A673 (cell line): Measurements from ENCODE around the gene CCDC191. TPM values are rescaled to one million over a fixed set of nuclear protein-coding genes. Genes with fewer than 3 reads are reported as not detected.

ENCODE experiments used
- BruUV-seq: library from RNA; stranded (reverse); fragments of 400-500 nt; replicated peaks from 2 replicates; lab custom pipeline; 2021; lab: Mats Ljungman, UMichigan
- CTCF ChIA-PET: fragments of 300-600 bp; sonication (Branson Sonifier 250); formaldehyde crosslinking; loops from one replicate; lab custom pipeline; 2022; ENCODE audit warnings: antibody characterized with exemption; lab: Charles Lee
- POLR2A ChIA-PET: fragments of 300-600 bp; sonication (Branson Sonifier 250); formaldehyde crosslinking; loops from one replicate; lab custom pipeline; 2022; ENCODE audit warnings: antibody characterized with exemption; ENCODE audit not compliant: low non-redundant PET; lab: Charles Lee
- DNase-seq: peaks from one replicate; pipeline ENCODE4 v3.0.0-alpha.2; 2015; ENCODE audit warnings: low spot score
- H3K27ac ChIP-seq: fragments of 200-600 bp; sonication (generic); 2 replicates; pipeline ENCODE4 v1.5.1; 2016; ENCODE audit warnings: mixed run types, low read depth, mild to moderate bottlenecking, mixed read lengths, antibody characterized with exemption, low read length; ENCODE audit not compliant: poor library complexity, severe bottlenecking
- H3K27me3 ChIP-seq: fragments of 200-600 bp; sonication (generic); replicated peaks from 2 replicates; pipeline ENCODE4 v1.6.1; 2017; ENCODE audit warnings: mixed run types, low read depth, mild to moderate bottlenecking, mixed read lengths, antibody characterized with exemption, low read length; ENCODE audit not compliant: insufficient read depth, poor library complexity
- H3K36me3 ChIP-seq: fragments of 200-600 bp; sonication (generic); 2 replicates; pipeline ENCODE4 v1.6.1; 2016; ENCODE audit warnings: mixed run types, mild to moderate bottlenecking, mixed read lengths, antibody characterized with exemption, low read length; ENCODE audit not compliant: insufficient read depth, poor library complexity, severe bottlenecking
- H3K4me1 ChIP-seq: fragments of 200-600 bp; sonication (generic); 2 replicates; pipeline ENCODE4 v1.6.1; 2017; ENCODE audit warnings: mixed run types, mild to moderate bottlenecking, mixed read lengths, antibody characterized with exemption, low read length; ENCODE audit not compliant: insufficient read depth, poor library complexity, severe bottlenecking
- H3K4me3 ChIP-seq: fragments of 200-600 bp; sonication (generic); 2 replicates; pipeline ENCODE4 v1.5.1; 2016; ENCODE audit warnings: low read depth, mixed run types, mild to moderate bottlenecking, mixed read lengths, low read length; ENCODE audit not compliant: poor library complexity, severe bottlenecking
- H3K9me3 ChIP-seq: fragments of 200-600 bp; sonication (generic); 2 replicates; pipeline ENCODE4 v1.6.1; 2016; ENCODE audit warnings: mixed run types, low read depth, mild to moderate bottlenecking, mixed read lengths, antibody characterized with exemption, low read length; ENCODE audit not compliant: poor library complexity, severe bottlenecking
- EZH2 ChIP-seq: fragments of 200-600 bp; sonication (generic); IDR thresholded peaks from 2 replicates; pipeline ENCODE4 v1.6.1; 2017; ENCODE audit warnings: borderline replicate concordance, low read depth, mild to moderate bottlenecking, mixed read lengths, antibody characterized with exemption, low read length; ENCODE audit not compliant: poor library complexity, severe bottlenecking
- intact Hi-C: fragments of 100-400 bp; cut with micrococcal nuclease; formaldehyde crosslinking; loops from one replicate; pipeline ENCODE4 v1.10.0; 2022; ENCODE audit not compliant: unreplicated experiment
- total RNA-seq: library from RNA; stranded (reverse); gene quantifications from 2 replicates; pipeline ENCODE4 v1.2.3, GENCODE V29; 2021
- TF ChIP-seq, protein P1 (sequence below): fragments of 300-800, 200-600 bp; sonication (generic); conservative IDR thresholded peaks from 2 replicates; pipeline ENCODE4 v1.5.1; 2017; ENCODE audit warnings: low read depth, mild to moderate bottlenecking, antibody characterized with exemption, low read length, moderate library complexity, mixed read lengths

Gene CCDC191
- total RNA-seq, 1 experiment from 2014 or later: 1.1 TPM

DNA sequence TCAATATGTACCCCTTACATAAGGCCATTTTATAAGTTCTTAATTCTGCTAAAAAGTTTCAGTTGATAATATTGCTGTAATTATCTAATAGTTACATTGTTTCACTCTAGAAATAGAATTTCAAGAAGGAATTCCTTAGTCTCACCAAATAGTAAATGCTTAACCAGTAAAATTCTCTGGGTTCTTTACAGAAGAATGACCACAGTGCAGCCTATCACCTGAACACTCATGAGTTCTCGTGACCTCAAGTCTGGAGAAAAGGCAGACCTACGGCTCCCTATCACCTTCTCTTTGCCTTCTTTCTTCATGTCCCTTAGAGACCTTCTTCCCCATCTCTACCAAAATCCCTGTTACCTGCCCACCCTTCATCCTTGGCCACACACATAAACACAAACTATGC lies 30.9 kb downstream of the CCDC191 start:
- H3K27ac ChIP-seq: no peak overlapping the region
- CTCF ChIA-PET: no interaction called here
- H3K4me3 ChIP-seq: no peak overlapping the region
- TF ChIP-seq, protein P1, sequence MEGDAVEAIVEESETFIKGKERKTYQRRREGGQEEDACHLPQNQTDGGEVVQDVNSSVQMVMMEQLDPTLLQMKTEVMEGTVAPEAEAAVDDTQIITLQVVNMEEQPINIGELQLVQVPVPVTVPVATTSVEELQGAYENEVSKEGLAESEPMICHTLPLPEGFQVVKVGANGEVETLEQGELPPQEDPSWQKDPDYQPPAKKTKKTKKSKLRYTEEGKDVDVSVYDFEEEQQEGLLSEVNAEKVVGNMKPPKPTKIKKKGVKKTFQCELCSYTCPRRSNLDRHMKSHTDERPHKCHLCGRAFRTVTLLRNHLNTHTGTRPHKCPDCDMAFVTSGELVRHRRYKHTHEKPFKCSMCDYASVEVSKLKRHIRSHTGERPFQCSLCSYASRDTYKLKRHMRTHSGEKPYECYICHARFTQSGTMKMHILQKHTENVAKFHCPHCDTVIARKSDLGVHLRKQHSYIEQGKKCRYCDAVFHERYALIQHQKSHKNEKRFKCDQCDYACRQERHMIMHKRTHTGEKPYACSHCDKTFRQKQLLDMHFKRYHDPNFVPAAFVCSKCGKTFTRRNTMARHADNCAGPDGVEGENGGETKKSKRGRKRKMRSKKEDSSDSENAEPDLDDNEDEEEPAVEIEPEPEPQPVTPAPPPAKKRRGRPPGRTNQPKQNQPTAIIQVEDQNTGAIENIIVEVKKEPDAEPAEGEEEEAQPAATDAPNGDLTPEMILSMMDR: no peak
- TF ChIP-seq EZH2: no peak
- no peak for DNase-seq
- no peaks in the 10 kb centered on the region for H3K36me3 ChIP-seq
- BruUV-seq: no TSS peak
- POLR2A ChIA-PET: no interaction called here
- H3K4me1 ChIP-seq: no peaks in the 10 kb centered on the region
- H3K9me3 ChIP-seq: no peaks in the 10 kb centered on the region
- intact Hi-C loops: no loop called here
- no peaks in the 10 kb centered on the region for H3K27me3 ChIP-seq

DNA sequence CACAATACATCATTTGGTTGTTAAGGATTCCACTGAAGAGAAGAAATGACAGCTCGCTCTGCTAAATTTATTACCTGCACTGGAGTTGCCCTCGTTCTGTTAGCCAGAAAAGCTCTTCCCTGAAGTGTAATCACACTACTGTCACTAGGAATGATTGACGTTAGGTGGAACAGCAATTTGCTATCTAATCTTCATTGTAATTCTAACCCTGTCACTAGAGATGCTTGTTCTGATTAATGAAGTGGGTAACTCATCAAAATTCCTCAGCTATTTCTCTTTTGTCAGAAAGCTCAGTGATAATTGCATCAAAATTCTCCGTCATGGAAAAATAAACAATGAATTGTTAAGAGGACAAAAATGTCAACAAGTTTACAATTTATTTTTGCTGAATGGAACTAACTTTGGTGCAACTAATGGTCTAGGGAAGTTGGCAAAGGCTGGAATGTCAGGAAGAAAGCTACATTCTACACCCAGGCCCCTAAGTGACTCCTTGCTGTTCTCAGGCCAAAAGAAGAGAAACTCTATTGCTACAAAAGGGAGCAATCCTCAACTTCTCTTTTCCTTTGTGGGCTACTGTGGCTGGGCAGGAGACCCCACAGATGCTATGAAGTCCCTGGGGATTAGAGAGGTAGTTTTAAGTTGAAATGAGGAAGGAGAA lies 34.1 kb downstream of the CCDC191 start:
- Histone ChIP-seq H3K27me3 (no peaks in the 10 kb centered on the region), H3K9me3 (no peaks in the 10 kb centered on the region), H3K36me3 (no peaks in the 10 kb centered on the region), H3K27ac (no peak overlapping the region), H3K4me3 (no peak overlapping the region), H3K4me1 (no peaks in the 10 kb centered on the region)
- intact Hi-C loops: no loop called here
- BruUV-seq: no TSS peak
- CTCF ChIA-PET: no interaction called here
- POLR2A ChIA-PET: no interaction called here
- TF ChIP-seq, protein P1: no peak
- TF ChIP-seq EZH2: no peak
- DNase-seq: no peak

DNA sequence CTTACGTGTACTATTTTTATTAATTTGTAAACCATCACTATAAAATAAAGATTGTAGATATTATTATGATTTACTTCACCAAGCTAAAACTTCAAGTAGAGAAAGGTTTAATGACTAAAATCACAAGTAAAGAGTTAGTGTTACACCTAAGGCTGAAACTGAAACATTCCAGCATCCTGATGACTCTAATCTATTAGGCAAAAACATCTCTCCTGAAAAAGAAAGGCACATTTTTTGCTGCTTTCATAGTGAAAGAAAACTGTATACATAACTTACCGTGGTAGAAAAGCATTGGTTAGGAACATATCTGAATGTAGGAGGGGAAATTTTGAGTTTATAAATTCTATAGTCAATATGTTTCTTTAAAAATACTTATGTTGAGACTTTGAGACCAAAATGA lies 35.4 kb downstream of the CCDC191 start:
- H3K9me3 ChIP-seq: no peaks in the 10 kb centered on the region
- no peak overlapping the region for H3K27ac ChIP-seq
- DNase-seq: no peak
- H3K4me1 ChIP-seq: no peaks in the 10 kb centered on the region
- TF ChIP-seq, protein P1: no peak
- no peak for TF ChIP-seq EZH2
- H3K27me3 ChIP-seq: no peaks in the 10 kb centered on the region
- intact Hi-C loops: no loop called here
- H3K4me3 ChIP-seq: no peak overlapping the region
- CTCF ChIA-PET: no interaction called here
- POLR2A ChIA-PET: no interaction called here
- H3K36me3 ChIP-seq: no peaks in the 10 kb centered on the region
- BruUV-seq: no TSS peak
